ENCODE data around the gene POLR3G. TPM values are rescaled to one million over a fixed set of nuclear protein-coding genes. Genes with fewer than 3 reads are reported as not detected.

POLR3G gene
- total and polyA plus RNA-seq, 7 donors: 0.46 to 5.8 (median 1.8) TPM

DNA sequence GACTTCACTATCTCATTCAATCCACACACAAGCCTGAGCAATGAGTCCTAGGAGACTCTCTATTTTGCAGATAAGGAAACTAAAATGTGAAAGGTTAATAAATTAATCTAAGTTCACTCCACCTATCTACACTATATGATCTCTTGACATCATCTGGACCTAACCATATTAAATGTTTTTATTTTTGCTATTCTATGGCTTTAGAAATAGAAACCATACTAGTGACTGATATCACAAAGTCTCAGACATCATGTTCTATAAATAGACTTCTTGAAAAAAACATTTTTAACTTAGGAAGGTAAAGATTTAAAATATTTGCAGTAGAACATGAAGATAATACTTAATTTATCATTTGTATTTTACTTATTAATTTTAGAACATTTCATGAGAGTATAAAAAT lies 74.6 kb downstream of the POLR3G start:
- no peak for TF ChIP-seq POLR2AphosphoS5 (IDR thresholded peaks at IDR 0.05)
- TF ChIP-seq, protein P1, sequence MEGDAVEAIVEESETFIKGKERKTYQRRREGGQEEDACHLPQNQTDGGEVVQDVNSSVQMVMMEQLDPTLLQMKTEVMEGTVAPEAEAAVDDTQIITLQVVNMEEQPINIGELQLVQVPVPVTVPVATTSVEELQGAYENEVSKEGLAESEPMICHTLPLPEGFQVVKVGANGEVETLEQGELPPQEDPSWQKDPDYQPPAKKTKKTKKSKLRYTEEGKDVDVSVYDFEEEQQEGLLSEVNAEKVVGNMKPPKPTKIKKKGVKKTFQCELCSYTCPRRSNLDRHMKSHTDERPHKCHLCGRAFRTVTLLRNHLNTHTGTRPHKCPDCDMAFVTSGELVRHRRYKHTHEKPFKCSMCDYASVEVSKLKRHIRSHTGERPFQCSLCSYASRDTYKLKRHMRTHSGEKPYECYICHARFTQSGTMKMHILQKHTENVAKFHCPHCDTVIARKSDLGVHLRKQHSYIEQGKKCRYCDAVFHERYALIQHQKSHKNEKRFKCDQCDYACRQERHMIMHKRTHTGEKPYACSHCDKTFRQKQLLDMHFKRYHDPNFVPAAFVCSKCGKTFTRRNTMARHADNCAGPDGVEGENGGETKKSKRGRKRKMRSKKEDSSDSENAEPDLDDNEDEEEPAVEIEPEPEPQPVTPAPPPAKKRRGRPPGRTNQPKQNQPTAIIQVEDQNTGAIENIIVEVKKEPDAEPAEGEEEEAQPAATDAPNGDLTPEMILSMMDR (IDR thresholded peaks at IDR 0.05): no peak
- TF ChIP-seq POLR2A (IDR thresholded peaks at IDR 0.05): no peak
- no peak for TF ChIP-seq EP300 (IDR thresholded peaks at IDR 0.05)
- Histone ChIP-seq H3K27me3 (peaks cover 0 to 5% (median 0%) of the 10 kb centered on the region in 3 donors), H3K9me3 (no peaks in the 10 kb centered on the region), H3K4me3 (no peak overlapping the region), H3K36me3 (no peaks in the 10 kb centered on the region), H3K27ac (no peak overlapping the region), H3K4me1 (no peaks in the 10 kb centered on the region)
- DNase-seq: no peak
- intact Hi-C loops (cut with DNase I): no loop called here

DNA sequence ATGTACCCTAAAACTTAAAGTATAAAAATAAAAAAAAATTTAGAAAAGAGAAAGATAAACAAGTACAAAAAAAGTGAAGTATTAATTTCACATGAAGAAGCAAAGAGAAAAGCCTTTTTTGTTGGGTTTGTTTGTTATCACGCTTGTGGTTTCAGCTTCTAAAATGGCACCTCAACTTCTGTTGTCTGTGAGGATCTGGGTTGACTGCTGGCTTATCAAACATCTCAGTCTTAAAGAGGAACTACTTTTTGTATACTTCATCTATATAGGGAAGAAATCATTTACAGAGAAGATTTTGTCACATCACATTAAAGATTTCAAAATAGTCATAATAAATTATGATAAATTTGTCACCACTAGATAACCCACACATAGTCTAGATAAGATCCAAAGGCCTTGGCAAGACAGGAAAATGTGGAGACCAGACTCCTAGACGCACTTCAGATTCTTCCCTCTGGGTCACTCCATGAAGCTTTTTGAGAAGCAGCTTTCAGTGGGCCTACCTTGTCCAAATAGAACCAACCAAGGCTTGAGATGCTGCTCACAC lies 75.1 kb downstream of the POLR3G start:
- no peaks in the 10 kb centered on the region for H3K9me3 ChIP-seq
- intact Hi-C loops (cut with DNase I): no loop called here
- 83 to 94% methylated on average over 2 of the region's 2 CpGs for WGBS, 2 donors
- H3K4me3 ChIP-seq: no peak overlapping the region
- TF ChIP-seq, protein P1 (IDR thresholded peaks at IDR 0.05): no peak
- TF ChIP-seq POLR2A (IDR thresholded peaks at IDR 0.05) (no peak), EP300 (IDR thresholded peaks at IDR 0.05) (no peak), POLR2AphosphoS5 (IDR thresholded peaks at IDR 0.05) (no peak)
- H3K36me3 ChIP-seq: no peaks in the 10 kb centered on the region
- no peak overlapping the region for H3K27ac ChIP-seq
- H3K27me3 ChIP-seq: peaks cover 0 to 5% (median 0%) of the 10 kb centered on the region in 3 donors
- H3K4me1 ChIP-seq: no peaks in the 10 kb centered on the region
- no peak for DNase-seq

- Histone ChIP-seq H3K4me1 (no peaks in the 10 kb centered on the region), H3K9me3 (no peaks in the 10 kb centered on the region), H3K27me3 (peaks cover 0 to 5% (median 0%) of the 10 kb centered on the region in 3 donors), H3K4me3 (no peak overlapping the region), H3K36me3 (no peaks in the 10 kb centered on the region), H3K27ac (no peak overlapping the region)
- no peak for TF ChIP-seq POLR2A (IDR thresholded peaks at IDR 0.05)
- TF ChIP-seq, protein P1 (IDR thresholded peaks at IDR 0.05): no peak
- no peak for TF ChIP-seq POLR2AphosphoS5 (IDR thresholded peaks at IDR 0.05)
- no peak for TF ChIP-seq EP300 (IDR thresholded peaks at IDR 0.05)
- DNase-seq: no peak
- WGBS, 2 donors: 85 to 88% methylated on average over 3 of the region's 3 CpGs
- intact Hi-C loops (cut with DNase I): no loop called here
These were observed 76.3 kb downstream of the POLR3G start for GRCh38 chr5:90550963-90551362.

DNA sequence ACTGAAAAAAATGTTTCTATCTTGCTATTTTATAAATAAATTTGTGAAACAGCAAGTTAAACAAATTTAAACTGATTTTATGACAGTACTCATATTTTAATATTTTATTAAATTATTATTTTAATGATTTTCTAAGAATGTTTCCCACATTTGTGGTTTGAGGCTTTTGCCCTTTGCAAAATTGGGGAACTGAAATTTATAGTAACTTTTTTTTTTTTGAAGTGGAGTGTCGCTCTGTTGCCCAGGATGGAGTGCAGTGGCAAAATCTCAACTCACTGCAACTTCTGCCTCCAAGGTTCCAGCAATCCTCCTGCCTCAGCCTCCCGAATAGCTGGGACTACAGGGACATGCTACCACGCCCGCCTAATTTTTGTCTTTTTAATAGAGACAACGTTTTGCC lies 76.7 kb downstream of the POLR3G start:
- no peak for DNase-seq
- WGBS, 2 donors: 82 to 83% methylated on average over 5 of the region's 5 CpGs
- intact Hi-C loops (cut with DNase I): no loop called here

More for the DNA sequence above, 76.7 kb downstream of the POLR3G start:
- Histone ChIP-seq H3K27me3 (peaks cover 0 to 8% (median 0%) of the 10 kb centered on the region in 3 donors), H3K4me1 (no peaks in the 10 kb centered on the region), H3K27ac (no peak overlapping the region), H3K4me3 (no peak overlapping the region), H3K36me3 (no peaks in the 10 kb centered on the region), H3K9me3 (no peaks in the 10 kb centered on the region)
- TF ChIP-seq, protein P1 (IDR thresholded peaks at IDR 0.05): no peak
- no peak for TF ChIP-seq POLR2AphosphoS5 (IDR thresholded peaks at IDR 0.05)
- TF ChIP-seq EP300 (IDR thresholded peaks at IDR 0.05): no peak
- TF ChIP-seq POLR2A (IDR thresholded peaks at IDR 0.05): no peak
